Fibroblast of skin of back (primary cell): Measurements from ENCODE around the gene IRF8.
"Not testable (repeated sequence)": the region's sequence is repeated elsewhere in the genome, so short reads cannot be mapped to it uniquely, and the experiment has no call there.

Source experiments
- DNase-seq: peaks from one replicate; pipeline ENCODE4 v3.0.0-alpha.2; 2013

Gene IRF8

GRCh38 chr16:85897382-85897781 lies 1.6 kb upstream of the IRF8 start:
- DNase-seq: no peak

- DNase-seq: no peak
These were observed 482 bp downstream of the IRF8 start for GRCh38 chr16:85899444-85899843.

GRCh38 chr16:85900027-85900792 lies 1.2 kb downstream of the IRF8 start:
- DNase-seq: no peak

- DNase-seq: no peak
These were observed 2.1 kb downstream of the IRF8 start for GRCh38 chr16:85901110-85901509.

- no peak for DNase-seq
These were observed 2.9 kb downstream of the IRF8 start for GRCh38 chr16:85901773-85902365.

- no peak for DNase-seq
These were observed 3.6 kb downstream of the IRF8 start for GRCh38 chr16:85902366-85903155.

- no peak for DNase-seq
These were observed 4.6 kb downstream of the IRF8 start for GRCh38 chr16:85903559-85903958.

- no peak for DNase-seq
These were observed 6.4 kb downstream of the IRF8 start for GRCh38 chr16:85905110-85906095.

- no peak for DNase-seq
These were observed 7.4 kb downstream of the IRF8 start for GRCh38 chr16:85906349-85906748.

- not testable (repeated sequence) for DNase-seq
These were observed 8.3 kb downstream of the IRF8 start for GRCh38 chr16:85907231-85907630.

- no peak for DNase-seq
These were observed 9.5 kb downstream of the IRF8 start for GRCh38 chr16:85908444-85908843.

GRCh38 chr16:85908889-85909589 lies 10.1 kb downstream of the IRF8 start:
- no peak for DNase-seq

- DNase-seq: no peak
These were observed 11.2 kb downstream of the IRF8 start for GRCh38 chr16:85909932-85910853.

- no peak for DNase-seq
These were observed 11.9 kb downstream of the IRF8 start for GRCh38 chr16:85910854-85911247.

GRCh38 chr16:85911251-85911930 lies 12.4 kb downstream of the IRF8 start:
- DNase-seq: no peak

- DNase-seq: no peak
These were observed 13.4 kb downstream of the IRF8 start for GRCh38 chr16:85912211-85912974.

GRCh38 chr16:85913141-85913601 lies 14.2 kb downstream of the IRF8 start:
- DNase-seq: no peak

GRCh38 chr16:85913688-85914422 lies 14.9 kb downstream of the IRF8 start:
- no peak for DNase-seq
